ENCODE results near the gene C9orf85.
"Not testable (repeated sequence)": the region's sequence is repeated elsewhere in the genome, so short reads cannot be mapped to it uniquely, and the experiment has no call there.

The C9orf85 gene

GRCh38 chr9:71941998-71942567, 30.6 kb downstream of the C9orf85 start:
- no peak for DNase-seq

- no peak for DNase-seq
These were observed 33.4 kb downstream of the C9orf85 start for GRCh38 chr9:71944754-71945375.

GRCh38 chr9:71954652-71955051, 43.2 kb downstream of the C9orf85 start:
- not testable (repeated sequence) for DNase-seq

GRCh38 chr9:71955300-71955915, 44.0 kb downstream of the C9orf85 start:
- no peak for DNase-seq

- no peak for DNase-seq
These were observed 50.9 kb downstream of the C9orf85 start for GRCh38 chr9:71962328-71962727.

GRCh38 chr9:71963471-71963996, 52.1 kb downstream of the C9orf85 start:
- DNase-seq, result not testable (repeated sequence)

GRCh38 chr9:71965403-71965802, 54.0 kb downstream of the C9orf85 start:
- no peak for DNase-seq

- no peak for DNase-seq
These were observed 55.2 kb downstream of the C9orf85 start for GRCh38 chr9:71966601-71967000.

- no peak for DNase-seq
These were observed 57.2 kb downstream of the C9orf85 start for GRCh38 chr9:71968541-71969090.

- no peak for DNase-seq
These were observed 64.4 kb downstream of the C9orf85 start for GRCh38 chr9:71975833-71976232.

- no peak for DNase-seq
These were observed 65.6 kb downstream of the C9orf85 start for GRCh38 chr9:71977003-71977402.

GRCh38 chr9:71980266-71981190, 69.1 kb downstream of the C9orf85 start:
- peak in 1 of 56 donors; percentile 5 for DNase-seq

GRCh38 chr9:71981944-71982343, 70.5 kb downstream of the C9orf85 start:
- DNase-seq, result no peak

GRCh38 chr9:71984403-71984802, 73.0 kb downstream of the C9orf85 start:
- no peak for DNase-seq

- no peak for DNase-seq
These were observed 73.4 kb downstream of the C9orf85 start for GRCh38 chr9:71984831-71985281.

GRCh38 chr9:71985297-71985911, 74.0 kb downstream of the C9orf85 start:
- no peak for DNase-seq

- DNase-seq, result no peak
These were observed 75.5 kb downstream of the C9orf85 start for GRCh38 chr9:71986900-71987299.

GRCh38 chr9:71987471-71988371, 76.3 kb downstream of the C9orf85 start:
- no peak for DNase-seq

GRCh38 chr9:71990466-71990865, 79.0 kb downstream of the C9orf85 start:
- DNase-seq, result no peak

GRCh38 chr9:72005451-72005850, 94.0 kb downstream of the C9orf85 start:
- no peak for DNase-seq

Measured in nucleus accumbens (tissue), 56 donors.